Measurements from ENCODE around the gene COL25A1.

Gene COL25A1

GRCh38 chr4:108833046-108833445, 469.4 kb downstream of the COL25A1 start:
- Histone ChIP-seq H3K4me1 (ENCODE audit: control insufficient read depth, insufficient read depth, low read length) (no peaks in the 10 kb centered on the region), H3K36me3 (ENCODE audit: control insufficient read depth, insufficient read depth, low read length) (no peaks in the 10 kb centered on the region), H3K4me3 (ENCODE audit: low read depth, low read length) (no peak overlapping the region), H3K9ac (ENCODE audit: low read depth, low read length) (no peak overlapping the region), H3K9me3 (ENCODE audit: control insufficient read depth, insufficient read depth, low read length) (no peaks in the 10 kb centered on the region), H3K27me3 (ENCODE audit: control insufficient read depth, insufficient read depth, low read length) (no peaks in the 10 kb centered on the region)

DNA sequence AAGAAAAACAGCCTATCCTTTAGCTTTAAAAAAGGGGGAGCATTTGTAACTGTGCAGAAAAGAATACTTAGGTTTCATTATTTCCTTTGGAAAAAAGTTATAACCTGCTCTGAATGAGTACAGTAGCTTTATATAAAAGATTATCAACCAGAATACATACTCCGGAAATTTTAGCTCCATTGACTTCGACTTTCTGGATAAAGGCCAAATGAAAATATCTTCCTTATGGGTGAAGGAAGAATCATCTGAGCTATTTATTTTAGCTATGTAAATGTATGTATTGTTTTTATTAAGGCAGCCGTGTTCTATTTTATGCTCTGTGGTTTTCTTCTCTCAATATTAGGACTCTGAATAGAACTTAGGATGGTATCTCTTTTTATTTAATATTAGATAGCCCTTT, 470.6 kb downstream of the COL25A1 start:
- Histone ChIP-seq H3K4me3 (ENCODE audit: low read depth, low read length) (no peak overlapping the region), H3K36me3 (ENCODE audit: control insufficient read depth, insufficient read depth, low read length) (no peaks in the 10 kb centered on the region), H3K4me1 (ENCODE audit: control insufficient read depth, insufficient read depth, low read length) (no peaks in the 10 kb centered on the region), H3K9me3 (ENCODE audit: control insufficient read depth, insufficient read depth, low read length) (no peaks in the 10 kb centered on the region), H3K27me3 (ENCODE audit: control insufficient read depth, insufficient read depth, low read length) (no peaks in the 10 kb centered on the region), H3K9ac (ENCODE audit: low read depth, low read length) (no peak overlapping the region)

GRCh38 chr4:108831291-108831690, 471.2 kb downstream of the COL25A1 start:
- H3K4me1 ChIP-seq (ENCODE audit: control insufficient read depth, insufficient read depth, low read length): no peaks in the 10 kb centered on the region
- no peak overlapping the region for H3K9ac ChIP-seq (ENCODE audit: low read depth, low read length)
- no peak overlapping the region for H3K4me3 ChIP-seq (ENCODE audit: low read depth, low read length)
- H3K9me3 ChIP-seq (ENCODE audit: control insufficient read depth, insufficient read depth, low read length): no peaks in the 10 kb centered on the region
- no peaks in the 10 kb centered on the region for H3K36me3 ChIP-seq (ENCODE audit: control insufficient read depth, insufficient read depth, low read length)
- no peaks in the 10 kb centered on the region for H3K27me3 ChIP-seq (ENCODE audit: control insufficient read depth, insufficient read depth, low read length)

DNA sequence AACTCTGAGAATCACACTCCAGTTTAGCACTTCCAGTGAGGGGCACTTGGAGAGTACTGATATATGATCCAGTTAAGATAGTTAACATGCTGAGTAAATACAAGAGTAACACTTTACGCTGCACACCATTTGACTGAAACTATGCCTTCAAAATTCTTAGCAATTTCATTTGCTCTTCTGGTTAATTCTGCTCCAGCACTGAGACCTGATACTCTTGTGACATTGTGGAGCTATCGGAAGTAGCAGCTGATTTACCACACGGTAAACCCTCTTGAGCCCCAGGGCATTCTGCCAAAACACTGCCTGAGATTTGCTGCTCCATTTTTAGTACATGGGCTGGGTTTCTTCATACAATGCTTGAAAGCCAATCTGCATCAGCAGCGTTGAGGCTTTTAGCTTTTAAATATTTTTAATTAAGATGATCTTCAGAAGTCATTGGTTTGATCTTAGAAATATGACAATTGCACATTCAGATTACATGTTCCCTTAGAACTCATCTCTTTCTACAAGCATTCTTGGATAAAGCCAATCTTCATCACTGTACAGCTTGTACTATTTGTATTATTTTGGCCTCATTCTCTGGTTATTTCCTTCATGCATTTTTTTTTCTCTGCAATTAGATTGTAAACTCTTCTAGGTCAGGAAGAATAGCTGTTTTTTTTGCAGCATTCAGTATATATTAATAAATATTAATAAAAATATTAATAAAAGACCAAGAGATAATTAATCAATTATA, 471.8 kb downstream of the COL25A1 start:
- Histone ChIP-seq H3K9ac (ENCODE audit: low read depth, low read length) (no peak overlapping the region), H3K9me3 (ENCODE audit: control insufficient read depth, insufficient read depth, low read length) (no peaks in the 10 kb centered on the region), H3K4me3 (ENCODE audit: low read depth, low read length) (no peak overlapping the region), H3K4me1 (ENCODE audit: control insufficient read depth, insufficient read depth, low read length) (no peaks in the 10 kb centered on the region), H3K27me3 (ENCODE audit: control insufficient read depth, insufficient read depth, low read length) (no peaks in the 10 kb centered on the region), H3K36me3 (ENCODE audit: control insufficient read depth, insufficient read depth, low read length) (no peaks in the 10 kb centered on the region)

DNA sequence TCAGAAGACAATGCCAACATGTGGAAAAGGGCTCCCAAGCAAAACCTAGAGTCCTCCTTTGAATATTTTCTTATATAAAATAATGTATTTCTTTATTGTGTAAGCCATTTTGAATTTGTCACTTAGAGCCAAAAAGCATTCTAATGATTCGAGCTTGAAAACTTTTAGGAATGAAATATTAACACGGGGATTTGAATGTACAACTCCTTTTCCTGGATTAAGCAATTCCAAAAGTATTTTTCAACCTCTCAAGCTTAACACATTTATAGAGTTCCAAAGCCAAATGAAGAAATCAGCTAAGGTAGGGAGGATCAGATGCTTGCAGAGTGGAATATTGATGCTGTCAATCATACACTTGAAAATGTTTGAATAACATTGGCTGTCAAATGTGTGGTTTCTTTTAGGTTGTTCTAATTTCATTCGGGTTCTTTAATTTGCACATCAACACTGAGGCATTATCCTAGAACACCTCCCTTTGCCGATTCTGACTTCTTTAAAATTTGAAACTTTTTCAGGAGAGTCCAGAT, 472.4 kb downstream of the COL25A1 start:
- no peaks in the 10 kb centered on the region for H3K27me3 ChIP-seq (ENCODE audit: control insufficient read depth, insufficient read depth, low read length)
- H3K4me3 ChIP-seq (ENCODE audit: low read depth, low read length): no peak overlapping the region
- no peaks in the 10 kb centered on the region for H3K4me1 ChIP-seq (ENCODE audit: control insufficient read depth, insufficient read depth, low read length)
- H3K9me3 ChIP-seq (ENCODE audit: control insufficient read depth, insufficient read depth, low read length): no peaks in the 10 kb centered on the region
- no peak overlapping the region for H3K9ac ChIP-seq (ENCODE audit: low read depth, low read length)
- no peaks in the 10 kb centered on the region for H3K36me3 ChIP-seq (ENCODE audit: control insufficient read depth, insufficient read depth, low read length)

GRCh38 chr4:108828620-108829019, 473.8 kb downstream of the COL25A1 start:
- H3K9me3 ChIP-seq (ENCODE audit: control insufficient read depth, insufficient read depth, low read length): no peaks in the 10 kb centered on the region
- no peaks in the 10 kb centered on the region for H3K27me3 ChIP-seq (ENCODE audit: control insufficient read depth, insufficient read depth, low read length)
- no peak overlapping the region for H3K9ac ChIP-seq (ENCODE audit: low read depth, low read length)
- no peaks in the 10 kb centered on the region for H3K36me3 ChIP-seq (ENCODE audit: control insufficient read depth, insufficient read depth, low read length)
- no peaks in the 10 kb centered on the region for H3K4me1 ChIP-seq (ENCODE audit: control insufficient read depth, insufficient read depth, low read length)
- no peak overlapping the region for H3K4me3 ChIP-seq (ENCODE audit: low read depth, low read length)

- no peaks in the 10 kb centered on the region for H3K36me3 ChIP-seq (ENCODE audit: control insufficient read depth, insufficient read depth, low read length)
- no peaks in the 10 kb centered on the region for H3K27me3 ChIP-seq (ENCODE audit: control insufficient read depth, insufficient read depth, low read length)
- no peaks in the 10 kb centered on the region for H3K9me3 ChIP-seq (ENCODE audit: control insufficient read depth, insufficient read depth, low read length)
- H3K9ac ChIP-seq (ENCODE audit: low read depth, low read length): no peak overlapping the region
- H3K4me1 ChIP-seq (ENCODE audit: control insufficient read depth, insufficient read depth, low read length): no peaks in the 10 kb centered on the region
- H3K4me3 ChIP-seq (ENCODE audit: low read depth, low read length): no peak overlapping the region
Measured at GRCh38 chr4:108825737-108826136, 476.7 kb downstream of the COL25A1 start.

DNA sequence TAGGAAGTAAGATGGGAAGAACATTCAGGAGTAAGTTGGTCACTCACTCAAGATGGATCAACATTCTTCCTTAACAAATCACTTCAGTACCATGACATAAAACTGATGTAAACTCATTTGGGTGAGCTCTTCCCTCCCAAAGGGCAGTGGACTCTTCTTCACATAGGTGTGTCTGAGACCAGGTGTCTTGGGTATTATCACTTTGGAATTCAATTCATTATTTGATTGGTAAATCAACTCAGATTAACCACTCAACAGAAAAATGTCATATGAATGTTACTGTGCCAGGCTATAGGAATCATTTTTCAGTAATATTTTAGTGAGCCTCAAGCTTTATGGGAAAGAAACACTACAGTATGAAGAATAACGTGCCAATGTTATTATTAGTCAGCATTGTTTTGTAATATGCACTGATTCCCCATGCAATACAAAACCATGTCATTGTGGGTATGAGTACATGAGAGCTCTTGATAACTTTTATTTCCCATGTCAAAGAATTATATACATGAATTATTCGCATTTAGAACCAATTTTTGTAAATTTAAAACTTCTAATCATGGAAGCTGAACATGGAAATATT, 481.0 kb downstream of the COL25A1 start:
- Histone ChIP-seq H3K4me1 (ENCODE audit: control insufficient read depth, insufficient read depth, low read length) (no peaks in the 10 kb centered on the region), H3K36me3 (ENCODE audit: control insufficient read depth, insufficient read depth, low read length) (no peaks in the 10 kb centered on the region), H3K4me3 (ENCODE audit: low read depth, low read length) (no peak overlapping the region), H3K9me3 (ENCODE audit: control insufficient read depth, insufficient read depth, low read length) (no peaks in the 10 kb centered on the region), H3K27me3 (ENCODE audit: control insufficient read depth, insufficient read depth, low read length) (no peaks in the 10 kb centered on the region), H3K9ac (ENCODE audit: low read depth, low read length) (no peak overlapping the region)

DNA sequence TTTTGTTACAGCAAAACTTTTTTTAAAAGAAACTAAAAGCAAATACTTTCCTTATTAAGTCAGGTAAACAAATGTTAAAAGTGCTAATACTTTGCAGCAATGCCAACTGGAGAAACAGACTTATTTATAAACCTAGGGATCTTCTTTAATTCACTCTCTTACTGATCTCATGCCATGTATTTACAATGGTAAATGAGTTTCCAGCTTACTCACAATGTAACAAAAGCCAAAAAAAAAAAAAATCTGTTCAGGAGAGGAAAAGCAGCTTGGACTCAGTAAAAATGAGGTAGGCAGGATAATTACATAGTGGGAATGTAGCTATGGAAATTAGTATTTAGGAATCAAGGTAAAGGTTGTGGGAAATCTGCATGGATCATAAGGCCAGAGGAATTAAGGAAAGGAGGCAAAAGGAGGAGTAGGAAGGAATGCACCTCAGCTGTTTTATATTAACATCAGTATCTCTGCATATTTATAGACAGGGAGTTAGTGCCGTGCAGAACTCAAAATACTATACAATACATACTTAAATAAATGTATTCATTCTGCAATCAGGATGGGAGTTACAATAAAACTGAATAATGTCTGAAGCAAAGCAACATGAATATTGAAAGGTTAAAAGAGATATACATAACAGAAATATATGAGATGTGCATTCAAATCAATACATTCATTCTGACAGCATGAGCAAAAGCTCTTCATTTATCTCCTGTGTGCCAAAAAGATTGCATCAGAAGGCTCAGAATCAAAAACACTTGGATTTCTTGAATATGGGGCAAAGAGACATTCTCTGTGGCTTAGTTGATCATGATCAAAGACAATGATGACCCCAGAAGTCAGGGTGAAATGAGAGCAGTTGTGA, 481.7 kb downstream of the COL25A1 start:
- H3K9me3 ChIP-seq (ENCODE audit: control insufficient read depth, insufficient read depth, low read length): no peaks in the 10 kb centered on the region
- no peak overlapping the region for H3K4me3 ChIP-seq (ENCODE audit: low read depth, low read length)
- no peak overlapping the region for H3K9ac ChIP-seq (ENCODE audit: low read depth, low read length)
- no peaks in the 10 kb centered on the region for H3K36me3 ChIP-seq (ENCODE audit: control insufficient read depth, insufficient read depth, low read length)
- no peaks in the 10 kb centered on the region for H3K4me1 ChIP-seq (ENCODE audit: control insufficient read depth, insufficient read depth, low read length)
- H3K27me3 ChIP-seq (ENCODE audit: control insufficient read depth, insufficient read depth, low read length): no peaks in the 10 kb centered on the region

DNA sequence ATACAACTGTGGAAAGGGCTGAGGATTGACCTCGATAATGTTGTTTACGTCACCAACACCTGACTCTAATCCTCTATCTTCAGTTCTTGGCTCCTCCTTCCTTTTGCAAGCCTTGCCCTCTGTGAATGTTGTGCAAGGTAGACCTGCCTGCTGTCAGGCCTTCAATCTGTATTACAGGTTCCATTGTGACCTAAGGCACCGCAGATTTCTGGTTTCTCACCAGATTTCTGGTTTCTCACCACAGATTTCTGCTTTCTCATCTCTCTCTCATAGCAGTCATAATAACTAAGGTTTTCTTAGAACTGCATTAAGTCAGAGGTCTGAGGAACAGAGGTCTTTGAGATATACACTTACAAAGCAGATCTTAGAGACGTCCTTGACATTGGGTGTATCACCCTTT, 488.1 kb downstream of the COL25A1 start:
- no peaks in the 10 kb centered on the region for H3K36me3 ChIP-seq (ENCODE audit: control insufficient read depth, insufficient read depth, low read length)

GRCh38 chr4:108813261-108813660, 489.2 kb downstream of the COL25A1 start:
- Histone ChIP-seq H3K9ac (ENCODE audit: low read depth, low read length) (no peak overlapping the region), H3K36me3 (ENCODE audit: control insufficient read depth, insufficient read depth, low read length) (no peaks in the 10 kb centered on the region), H3K4me3 (ENCODE audit: low read depth, low read length) (no peak overlapping the region), H3K4me1 (ENCODE audit: control insufficient read depth, insufficient read depth, low read length) (no peaks in the 10 kb centered on the region), H3K27me3 (ENCODE audit: control insufficient read depth, insufficient read depth, low read length) (no peaks in the 10 kb centered on the region), H3K9me3 (ENCODE audit: control insufficient read depth, insufficient read depth, low read length) (no peaks in the 10 kb centered on the region)

More for the DNA sequence above, 488.1 kb downstream of the COL25A1 start:
- H3K4me3 ChIP-seq (ENCODE audit: low read depth, low read length): no peak overlapping the region
- no peaks in the 10 kb centered on the region for H3K9me3 ChIP-seq (ENCODE audit: control insufficient read depth, insufficient read depth, low read length)
- no peaks in the 10 kb centered on the region for H3K27me3 ChIP-seq (ENCODE audit: control insufficient read depth, insufficient read depth, low read length)
- no peaks in the 10 kb centered on the region for H3K4me1 ChIP-seq (ENCODE audit: control insufficient read depth, insufficient read depth, low read length)
- H3K9ac ChIP-seq (ENCODE audit: low read depth, low read length): no peak overlapping the region

Measured in iPS-15b (cell line).